Liver (tissue), 9 donors: ENCODE results near the gene NXPE3. TPM values are rescaled to one million over a fixed set of nuclear protein-coding genes. Genes with fewer than 3 reads are reported as not detected.

Experiments
- DNase-seq: peaks from one replicate; pipeline ENCODE4 v3.0.0-alpha.2; 2017; ENCODE audit warnings: low spot score
- H3K27ac ChIP-seq, 2 donors: one replicate each; pipeline ENCODE4 v1.7.0; 2013; ENCODE audit warnings: inconsistent platforms in 2 of 2, low read length in 2 of 2, control low read depth in 1 of 2, low read depth in 1 of 2, mild to moderate bottlenecking in 1 of 2
- H3K27me3 ChIP-seq, 4 donors: one replicate each; pipeline versions ENCODE4 v1.6.1 to v1.7.0; 2013; ENCODE audit warnings: low read length in 3 of 4, inconsistent platforms in 1 of 4, mild to moderate bottlenecking in 1 of 4, moderate library complexity in 1 of 4; ENCODE audit not compliant: control insufficient read depth in 4 of 4, insufficient read depth in 4 of 4
- H3K36me3 ChIP-seq, 4 donors: one replicate each; pipeline versions ENCODE4 v1.6.1 to v1.7.0; 2013; ENCODE audit warnings: low read length in 3 of 4, mild to moderate bottlenecking in 3 of 4, low read depth in 1 of 4, moderate library complexity in 1 of 4; ENCODE audit not compliant: control insufficient read depth in 4 of 4, insufficient read depth in 3 of 4
- H3K4me1 ChIP-seq, 4 donors: one replicate each; pipeline versions ENCODE4 v1.6.1 to v1.7.0; 2013; ENCODE audit warnings: low read length in 3 of 4, mild to moderate bottlenecking in 3 of 4, moderate library complexity in 1 of 4; ENCODE audit not compliant: control insufficient read depth in 4 of 4, insufficient read depth in 4 of 4
- H3K4me3 ChIP-seq, 3 donors: one replicate each; pipeline versions ENCODE4 v1.6.1 to v1.7.0; 2013; ENCODE audit warnings: low read length in 3 of 3, control low read depth in 1 of 3, low read depth in 1 of 3, mild to moderate bottlenecking in 1 of 3
- H3K9ac ChIP-seq, 2 donors: one replicate each; pipeline ENCODE4 v1.7.0; 2013; ENCODE audit warnings: low read length in 2 of 2, mild to moderate bottlenecking in 2 of 2, moderate library complexity in 2 of 2, control low read depth in 1 of 2, low read depth in 1 of 2
- H3K9me3 ChIP-seq, 4 donors: one replicate each; pipeline versions ENCODE4 v1.6.1 to v1.7.0; 2013; ENCODE audit warnings: low read length in 3 of 4; ENCODE audit not compliant: control insufficient read depth in 4 of 4
- EGR1 ChIP-seq, 2 donors: IDR thresholded peaks; 2 replicates each; pipeline ENCODE4 v1.6.1; 2016 to 2018; ENCODE audit warnings: antibody characterized with exemption in 2 of 2, low read depth in 2 of 2
- FOXA1 ChIP-seq: IDR thresholded peaks from 2 replicates; pipeline ENCODE4 v1.6.1; 2016; ENCODE audit warnings: antibody characterized with exemption
- FOXA2 ChIP-seq: IDR thresholded peaks from 2 replicates; pipeline ENCODE4 v1.6.1; 2016; ENCODE audit warnings: antibody characterized with exemption
- GABPA ChIP-seq, 2 donors: IDR thresholded peaks in 1 of 2; conservative IDR thresholded peaks in 1 of 2; 2 replicates each; pipeline ENCODE4 v1.6.1; 2016; ENCODE audit warnings: antibody characterized with exemption in 2 of 2, mild to moderate bottlenecking in 1 of 2, moderate library complexity in 1 of 2
- HNF4A ChIP-seq, 2 donors: conservative IDR thresholded peaks; 2 replicates each; pipeline ENCODE4 v1.6.1; 2016; ENCODE audit warnings: antibody characterized with exemption in 2 of 2, mild to moderate bottlenecking in 2 of 2
- HNF4G ChIP-seq: IDR thresholded peaks from 2 replicates; pipeline ENCODE4 v1.6.1; 2016; ENCODE audit warnings: antibody characterized with exemption
- JUND ChIP-seq, 2 donors: IDR thresholded peaks; 2 replicates each; pipeline ENCODE4 v1.6.1; 2016; ENCODE audit warnings: antibody characterized with exemption in 2 of 2
- NR2F2 ChIP-seq: IDR thresholded peaks from 2 replicates; pipeline ENCODE4 v1.6.1; 2016; ENCODE audit warnings: antibody characterized with exemption
- RAD21 ChIP-seq, 2 donors: IDR thresholded peaks; 2 replicates each; pipeline ENCODE4 v1.6.1; 2016; ENCODE audit warnings: antibody characterized with exemption in 2 of 2, mild to moderate bottlenecking in 2 of 2
- RXRA ChIP-seq, 2 donors: IDR thresholded peaks; 2 replicates each; pipeline ENCODE4 v1.6.1; 2017 to 2018; ENCODE audit warnings: antibody characterized with exemption in 2 of 2, mild to moderate bottlenecking in 1 of 2
- SP1 ChIP-seq: IDR thresholded peaks from 2 replicates; pipeline ENCODE4 v1.6.1; 2018; ENCODE audit warnings: antibody characterized with exemption, mild to moderate bottlenecking
- TAF1 ChIP-seq: conservative IDR thresholded peaks from 2 replicates; pipeline ENCODE4 v1.6.1; 2016; ENCODE audit warnings: antibody characterized with exemption, mild to moderate bottlenecking
- YY1 ChIP-seq: IDR thresholded peaks from 2 replicates; pipeline ENCODE4 v1.6.1; 2016; ENCODE audit warnings: antibody characterized with exemption, mild to moderate bottlenecking
- WGBS: extraction: QIAGEN DNeasy Blood & Tissue Kit; methylation state at CpG from one replicate; pipeline ENCODE4 v1.1.7; 2013; 5-methylcytosine and 5-hydroxymethylcytosine counted together
- polyA plus RNA-seq, 2 donors: library from polyadenylated mRNA; stranded (reverse) in 1 of 2; unstranded in 1 of 2; fragments of 200-250 nt in 1 of 2; fragments of >200 nt in 1 of 2; fragmentation: Nextera tagmentation in 1 of 2; extraction: Ambion mirVana in 1 of 2; gene quantifications; one replicate each; pipeline versions ENCODE4 v1.2.1 to v1.2.3, GENCODE V29; 2013 to 2015
- total RNA-seq, 2 donors: library from RNA; depleted of rRNA; stranded (reverse); fragments of >200 nt; gene quantifications; one replicate each; pipeline ENCODE4 v1.2.3, GENCODE V29; 2014
- TF ChIP-seq, protein P1 (sequence below): IDR thresholded peaks from 2 replicates; pipeline ENCODE4 v1.6.1; 2016; ENCODE audit warnings: antibody characterized with exemption
- TF ChIP-seq, protein P2 (sequence below): IDR thresholded peaks from 2 replicates; pipeline ENCODE4 v1.6.1; 2016; ENCODE audit warnings: antibody characterized with exemption
- TF ChIP-seq, protein P3 (sequence below): IDR thresholded peaks from 2 replicates; pipeline ENCODE4 v1.6.1; 2016; ENCODE audit warnings: antibody characterized with exemption, mild to moderate bottlenecking
- TF ChIP-seq, protein P4 (sequence below): fragments of 150-350 bp; IDR thresholded peaks from 2 replicates; pipeline ENCODE4 v1.5.1; 2017; ENCODE audit warnings: improper control_type of control experiment, low read depth, low read length; ENCODE audit not compliant: missing input control
- TF ChIP-seq, protein P5 (sequence below): IDR thresholded peaks from 2 replicates; pipeline ENCODE4 v1.6.1; 2016; ENCODE audit warnings: antibody characterized with exemption
- donor health status: healthy.
- donor health status: healthy.
- donor health status: healthy.
- donor health status: healthy.
- donor health status: healthy.

NXPE3 gene
- total and polyA plus RNA-seq, 4 donors: 1.1 to 2.7 (median 1.7) TPM

DNA sequence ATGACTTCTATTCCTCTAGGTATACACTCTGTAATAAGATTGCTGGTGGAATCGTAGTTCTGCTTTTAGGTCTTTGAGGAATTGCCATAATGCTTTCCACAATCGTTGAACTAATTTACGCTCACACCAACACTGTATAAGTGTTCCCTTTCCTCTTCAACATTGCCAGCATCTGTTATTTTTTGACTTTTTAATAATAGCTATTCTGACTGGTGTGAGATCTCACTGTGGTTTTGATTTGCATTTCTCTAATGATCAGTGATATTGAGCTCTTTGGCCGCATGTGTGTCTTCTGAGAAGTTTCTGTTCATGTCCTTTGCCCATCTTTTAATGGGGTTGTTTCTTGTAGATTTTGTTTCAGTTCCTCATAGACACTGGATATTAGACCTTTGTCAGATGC, 12.8 kb downstream of the NXPE3 start:
- Histone ChIP-seq H3K27me3 (no peaks in the 10 kb centered on the region), H3K36me3 (no peaks in the 10 kb centered on the region), H3K27ac (no peak overlapping the region), H3K4me1 (no peaks in the 10 kb centered on the region), H3K4me3 (no peak overlapping the region), H3K9me3 (no peaks in the 10 kb centered on the region), H3K9ac (no peak overlapping the region)
- no peak for DNase-seq
- WGBS: 88% methylated on average over 4 of the region's 4 CpGs
- TF ChIP-seq, protein P1, sequence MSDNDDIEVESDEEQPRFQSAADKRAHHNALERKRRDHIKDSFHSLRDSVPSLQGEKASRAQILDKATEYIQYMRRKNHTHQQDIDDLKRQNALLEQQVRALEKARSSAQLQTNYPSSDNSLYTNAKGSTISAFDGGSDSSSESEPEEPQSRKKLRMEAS: no peak
- TF ChIP-seq GABPA (IDR thresholded peaks at IDR 0.05 in 1 of 2, conservative IDR thresholded peaks at IDR 0.05 in 1 of 2) (no peak), YY1 (no peak), JUND (IDR thresholded peaks at IDR 0.05) (no peak), TAF1 (no peak), HNF4A (conservative IDR thresholded peaks at IDR 0.05) (no peak), FOXA2 (no peak), EGR1 (IDR thresholded peaks at IDR 0.05; ENCODE audit: low read depth in 2 of 2) (no peak), SP1 (no peak), HNF4G (no peak)
- TF ChIP-seq, protein P2, sequence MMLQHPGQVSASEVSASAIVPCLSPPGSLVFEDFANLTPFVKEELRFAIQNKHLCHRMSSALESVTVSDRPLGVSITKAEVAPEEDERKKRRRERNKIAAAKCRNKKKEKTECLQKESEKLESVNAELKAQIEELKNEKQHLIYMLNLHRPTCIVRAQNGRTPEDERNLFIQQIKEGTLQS: no peak
- TF ChIP-seq, protein P3, sequence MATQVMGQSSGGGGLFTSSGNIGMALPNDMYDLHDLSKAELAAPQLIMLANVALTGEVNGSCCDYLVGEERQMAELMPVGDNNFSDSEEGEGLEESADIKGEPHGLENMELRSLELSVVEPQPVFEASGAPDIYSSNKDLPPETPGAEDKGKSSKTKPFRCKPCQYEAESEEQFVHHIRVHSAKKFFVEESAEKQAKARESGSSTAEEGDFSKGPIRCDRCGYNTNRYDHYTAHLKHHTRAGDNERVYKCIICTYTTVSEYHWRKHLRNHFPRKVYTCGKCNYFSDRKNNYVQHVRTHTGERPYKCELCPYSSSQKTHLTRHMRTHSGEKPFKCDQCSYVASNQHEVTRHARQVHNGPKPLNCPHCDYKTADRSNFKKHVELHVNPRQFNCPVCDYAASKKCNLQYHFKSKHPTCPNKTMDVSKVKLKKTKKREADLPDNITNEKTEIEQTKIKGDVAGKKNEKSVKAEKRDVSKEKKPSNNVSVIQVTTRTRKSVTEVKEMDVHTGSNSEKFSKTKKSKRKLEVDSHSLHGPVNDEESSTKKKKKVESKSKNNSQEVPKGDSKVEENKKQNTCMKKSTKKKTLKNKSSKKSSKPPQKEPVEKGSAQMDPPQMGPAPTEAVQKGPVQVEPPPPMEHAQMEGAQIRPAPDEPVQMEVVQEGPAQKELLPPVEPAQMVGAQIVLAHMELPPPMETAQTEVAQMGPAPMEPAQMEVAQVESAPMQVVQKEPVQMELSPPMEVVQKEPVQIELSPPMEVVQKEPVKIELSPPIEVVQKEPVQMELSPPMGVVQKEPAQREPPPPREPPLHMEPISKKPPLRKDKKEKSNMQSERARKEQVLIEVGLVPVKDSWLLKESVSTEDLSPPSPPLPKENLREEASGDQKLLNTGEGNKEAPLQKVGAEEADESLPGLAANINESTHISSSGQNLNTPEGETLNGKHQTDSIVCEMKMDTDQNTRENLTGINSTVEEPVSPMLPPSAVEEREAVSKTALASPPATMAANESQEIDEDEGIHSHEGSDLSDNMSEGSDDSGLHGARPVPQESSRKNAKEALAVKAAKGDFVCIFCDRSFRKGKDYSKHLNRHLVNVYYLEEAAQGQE: no peak

DNA sequence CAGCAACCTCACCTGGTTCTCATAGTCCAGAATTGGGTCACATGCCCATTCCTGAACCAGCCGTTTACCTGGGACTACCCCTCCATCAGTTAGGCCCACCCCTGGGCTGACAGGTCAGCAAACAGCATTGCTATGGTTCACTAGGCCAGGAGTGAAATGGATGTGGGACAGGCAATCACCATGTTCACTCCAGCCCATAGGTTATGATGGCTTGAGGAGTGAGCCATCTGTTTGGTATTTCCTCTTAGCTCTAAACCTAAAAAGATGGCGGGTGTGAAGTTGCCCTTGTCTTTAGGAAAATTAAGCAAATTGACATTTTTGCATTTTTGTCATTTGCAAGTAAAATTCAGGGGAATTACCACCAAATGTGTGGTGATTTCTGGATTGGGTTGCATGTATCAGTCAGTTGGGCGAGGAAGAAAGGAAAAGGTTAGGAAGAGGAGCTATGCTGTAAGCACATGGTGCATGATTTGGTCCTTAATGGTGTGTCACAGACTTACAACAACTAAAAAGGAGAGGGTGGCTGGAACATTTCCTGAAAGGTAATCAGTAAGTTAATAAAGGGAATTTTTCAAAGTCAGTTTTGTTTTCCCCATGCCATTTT, 17.2 kb downstream of the NXPE3 start:
- Histone ChIP-seq H3K27ac (no peak overlapping the region), H3K9ac (no peak overlapping the region), H3K27me3 (no peaks in the 10 kb centered on the region), H3K36me3 (no peaks in the 10 kb centered on the region), H3K4me1 (no peaks in the 10 kb centered on the region), H3K4me3 (no peak overlapping the region), H3K9me3 (no peaks in the 10 kb centered on the region)
- TF ChIP-seq RAD21 (IDR thresholded peaks at IDR 0.05) (no peak), RXRA (IDR thresholded peaks at IDR 0.05) (no peak), EGR1 (IDR thresholded peaks at IDR 0.05; ENCODE audit: low read depth in 2 of 2) (no peak), FOXA1 (no peak), SP1 (no peak), FOXA2 (no peak), NR2F2 (no peak)
- TF ChIP-seq, protein P4, sequence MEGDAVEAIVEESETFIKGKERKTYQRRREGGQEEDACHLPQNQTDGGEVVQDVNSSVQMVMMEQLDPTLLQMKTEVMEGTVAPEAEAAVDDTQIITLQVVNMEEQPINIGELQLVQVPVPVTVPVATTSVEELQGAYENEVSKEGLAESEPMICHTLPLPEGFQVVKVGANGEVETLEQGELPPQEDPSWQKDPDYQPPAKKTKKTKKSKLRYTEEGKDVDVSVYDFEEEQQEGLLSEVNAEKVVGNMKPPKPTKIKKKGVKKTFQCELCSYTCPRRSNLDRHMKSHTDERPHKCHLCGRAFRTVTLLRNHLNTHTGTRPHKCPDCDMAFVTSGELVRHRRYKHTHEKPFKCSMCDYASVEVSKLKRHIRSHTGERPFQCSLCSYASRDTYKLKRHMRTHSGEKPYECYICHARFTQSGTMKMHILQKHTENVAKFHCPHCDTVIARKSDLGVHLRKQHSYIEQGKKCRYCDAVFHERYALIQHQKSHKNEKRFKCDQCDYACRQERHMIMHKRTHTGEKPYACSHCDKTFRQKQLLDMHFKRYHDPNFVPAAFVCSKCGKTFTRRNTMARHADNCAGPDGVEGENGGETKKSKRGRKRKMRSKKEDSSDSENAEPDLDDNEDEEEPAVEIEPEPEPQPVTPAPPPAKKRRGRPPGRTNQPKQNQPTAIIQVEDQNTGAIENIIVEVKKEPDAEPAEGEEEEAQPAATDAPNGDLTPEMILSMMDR: no peak
- TF ChIP-seq, protein P2: no peak
- TF ChIP-seq, protein P1: no peak
- TF ChIP-seq, protein P5, sequence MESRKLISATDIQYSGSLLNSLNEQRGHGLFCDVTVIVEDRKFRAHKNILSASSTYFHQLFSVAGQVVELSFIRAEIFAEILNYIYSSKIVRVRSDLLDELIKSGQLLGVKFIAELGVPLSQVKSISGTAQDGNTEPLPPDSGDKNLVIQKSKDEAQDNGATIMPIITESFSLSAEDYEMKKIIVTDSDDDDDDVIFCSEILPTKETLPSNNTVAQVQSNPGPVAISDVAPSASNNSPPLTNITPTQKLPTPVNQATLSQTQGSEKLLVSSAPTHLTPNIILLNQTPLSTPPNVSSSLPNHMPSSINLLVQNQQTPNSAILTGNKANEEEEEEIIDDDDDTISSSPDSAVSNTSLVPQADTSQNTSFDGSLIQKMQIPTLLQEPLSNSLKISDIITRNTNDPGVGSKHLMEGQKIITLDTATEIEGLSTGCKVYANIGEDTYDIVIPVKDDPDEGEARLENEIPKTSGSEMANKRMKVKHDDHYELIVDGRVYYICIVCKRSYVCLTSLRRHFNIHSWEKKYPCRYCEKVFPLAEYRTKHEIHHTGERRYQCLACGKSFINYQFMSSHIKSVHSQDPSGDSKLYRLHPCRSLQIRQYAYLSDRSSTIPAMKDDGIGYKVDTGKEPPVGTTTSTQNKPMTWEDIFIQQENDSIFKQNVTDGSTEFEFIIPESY: no peak
- DNase-seq: no peak
- 91% methylated on average over 3 of the region's 3 CpGs for WGBS
